CD4-positive, alpha-beta T cell treated with Interleukin-21 for 1 hour (primary cell): ENCODE measurements around the gene PHPT1.

Experiments used
- DNase-seq: peaks from one replicate; pipeline ENCODE4 v3.0.0-alpha.2; 2020

Gene PHPT1

DNA sequence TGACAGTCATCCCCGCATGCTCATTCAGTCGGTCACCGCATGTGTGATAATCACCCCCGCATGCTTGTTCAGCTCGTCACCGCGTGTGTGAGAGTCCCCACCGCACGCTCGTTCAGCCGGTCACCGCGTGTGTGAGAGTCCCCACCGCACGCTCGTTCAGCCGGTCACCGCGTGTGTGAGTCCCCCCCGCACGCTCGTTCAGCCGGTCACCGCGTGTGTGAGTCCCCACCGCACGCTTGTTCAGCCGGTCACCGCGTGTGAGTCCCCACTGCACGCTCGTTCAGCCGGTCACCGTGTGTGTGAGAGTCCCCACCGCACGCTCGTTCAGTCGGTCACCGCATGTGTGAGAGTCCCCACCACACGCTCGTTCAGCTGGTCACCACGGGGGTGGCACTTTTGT, 40.6 kb downstream of the PHPT1 start:
- DNase-seq: no peak

DNA sequence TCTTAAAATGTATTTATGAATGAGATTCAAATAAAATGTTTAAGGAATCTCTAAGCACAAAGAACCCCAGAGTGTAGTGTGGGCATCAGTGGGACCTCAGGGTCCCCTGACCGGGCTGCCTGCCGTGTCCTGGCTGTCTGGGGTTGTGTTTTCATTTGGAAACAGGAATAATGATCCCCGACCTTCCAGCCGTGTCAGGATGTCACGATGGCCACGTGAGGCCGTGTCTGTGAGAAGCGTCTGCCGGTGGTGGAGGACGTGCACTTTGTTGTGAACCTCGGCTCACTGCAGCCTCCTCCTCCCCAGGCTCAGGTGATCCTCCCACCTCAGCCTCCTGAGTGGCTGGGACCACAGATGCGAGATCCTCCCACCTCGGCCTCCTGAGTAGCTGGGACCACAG, 41.5 kb downstream of the PHPT1 start:
- no peak for DNase-seq

DNA sequence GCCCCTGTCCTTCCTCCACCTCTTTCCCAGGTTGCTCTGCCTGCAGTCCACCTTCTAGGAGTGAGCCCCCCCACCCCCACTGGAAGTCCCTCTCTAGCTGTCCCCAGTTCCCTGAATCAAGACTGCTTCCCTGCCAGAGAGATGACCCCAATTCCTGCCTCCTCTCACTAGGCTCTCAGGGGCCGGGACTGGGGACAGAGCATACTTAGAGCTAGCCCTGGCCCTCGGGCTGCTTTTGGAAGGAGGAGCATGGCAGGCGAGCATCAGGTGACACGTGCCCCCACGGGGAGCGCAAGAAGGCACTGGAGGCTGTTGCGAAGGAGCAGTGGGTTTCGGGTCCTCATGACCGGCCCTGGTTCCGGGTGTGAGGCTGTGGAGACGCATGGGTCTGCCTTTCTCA, 46.8 kb downstream of the PHPT1 start:
- no peak for DNase-seq

DNA sequence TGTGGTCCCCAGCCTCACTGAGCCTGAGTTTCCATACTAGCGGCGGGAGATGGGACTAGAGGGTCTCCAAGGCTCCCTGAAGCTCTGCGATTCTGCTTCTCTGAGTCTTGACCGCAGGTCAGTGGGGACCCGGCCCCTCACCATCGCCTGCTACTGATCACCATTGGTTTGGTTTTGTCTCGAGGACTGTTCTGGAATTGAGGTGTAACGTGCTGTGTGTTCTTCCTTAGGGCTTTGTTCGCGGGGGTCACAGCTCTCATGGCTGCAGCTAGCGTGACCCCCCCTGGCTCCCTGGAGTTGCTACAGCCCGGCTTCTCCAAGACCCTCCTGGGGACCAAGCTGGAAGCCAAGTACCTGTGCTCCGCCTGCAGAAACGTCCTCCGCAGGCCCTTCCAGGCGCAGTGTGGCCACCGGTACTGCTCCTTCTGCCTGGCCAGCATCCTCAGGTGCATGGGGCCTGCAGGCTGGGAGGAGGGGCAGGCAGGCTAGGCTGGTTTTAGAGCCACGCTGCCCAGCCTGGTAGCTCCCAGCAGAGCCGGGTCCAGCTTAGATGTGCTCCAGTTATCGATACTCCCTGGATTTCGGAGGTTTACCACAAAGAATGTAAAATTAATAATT, 49.4 kb downstream of the PHPT1 start:
- no peak for DNase-seq

DNA sequence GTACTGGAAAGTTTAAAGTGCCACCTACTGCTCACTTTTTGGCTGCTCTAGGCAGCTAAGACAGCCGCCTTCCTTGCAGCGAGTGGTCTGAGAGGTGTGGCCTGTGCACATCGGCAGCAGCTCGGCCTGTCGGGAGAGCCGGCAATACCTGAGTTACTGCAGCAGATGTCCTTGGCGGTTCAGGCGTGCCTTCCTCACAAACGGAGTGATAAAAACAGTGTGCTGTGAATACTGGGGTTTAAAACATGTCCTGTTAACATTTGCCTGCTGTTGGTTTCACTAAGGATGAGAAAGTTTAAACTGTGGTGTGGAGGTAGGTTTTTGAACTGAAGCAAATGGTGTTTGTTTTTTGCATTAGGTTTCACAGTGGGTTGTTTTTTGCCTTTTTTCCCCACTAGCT, 50.0 kb downstream of the PHPT1 start:
- DNase-seq: no peak

DNA sequence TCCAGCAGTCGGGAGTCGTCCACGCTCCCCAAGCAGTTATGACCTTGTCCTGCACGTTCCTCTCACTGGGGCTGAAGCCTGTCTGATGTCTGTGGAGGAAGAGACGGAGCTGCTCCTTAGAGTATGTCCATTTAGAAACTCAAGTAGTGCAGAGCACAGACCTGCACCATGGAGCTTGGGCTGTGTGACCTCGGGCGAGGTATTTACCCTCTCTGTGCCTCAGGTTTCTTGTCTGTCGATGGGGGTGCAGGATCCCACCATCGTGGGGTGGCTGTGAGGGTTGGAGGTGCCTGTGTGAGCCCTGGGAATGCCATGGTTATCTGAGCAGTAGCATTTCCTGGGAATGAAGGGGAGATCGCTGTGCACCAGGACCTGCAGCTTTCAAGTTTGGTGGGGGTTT, 51.3 kb downstream of the PHPT1 start:
- DNase-seq: no peak
